HG03039 (cell line): ENCODE measurements around the gene TMEM59L.

Source experiments
- ATAC-seq: cut with Tn5 transposase; IDR thresholded peaks from one replicate; pipeline ENCODE4 v1.9.1; 2021; ENCODE audit warnings: mild to moderate bottlenecking, moderate library complexity; ENCODE audit not compliant: unreplicated experiment

TMEM59L gene

GRCh38 chr19:18608102-18608804 lies 4.4 kb upstream of the TMEM59L start:
- ATAC-seq: no peak

DNA sequence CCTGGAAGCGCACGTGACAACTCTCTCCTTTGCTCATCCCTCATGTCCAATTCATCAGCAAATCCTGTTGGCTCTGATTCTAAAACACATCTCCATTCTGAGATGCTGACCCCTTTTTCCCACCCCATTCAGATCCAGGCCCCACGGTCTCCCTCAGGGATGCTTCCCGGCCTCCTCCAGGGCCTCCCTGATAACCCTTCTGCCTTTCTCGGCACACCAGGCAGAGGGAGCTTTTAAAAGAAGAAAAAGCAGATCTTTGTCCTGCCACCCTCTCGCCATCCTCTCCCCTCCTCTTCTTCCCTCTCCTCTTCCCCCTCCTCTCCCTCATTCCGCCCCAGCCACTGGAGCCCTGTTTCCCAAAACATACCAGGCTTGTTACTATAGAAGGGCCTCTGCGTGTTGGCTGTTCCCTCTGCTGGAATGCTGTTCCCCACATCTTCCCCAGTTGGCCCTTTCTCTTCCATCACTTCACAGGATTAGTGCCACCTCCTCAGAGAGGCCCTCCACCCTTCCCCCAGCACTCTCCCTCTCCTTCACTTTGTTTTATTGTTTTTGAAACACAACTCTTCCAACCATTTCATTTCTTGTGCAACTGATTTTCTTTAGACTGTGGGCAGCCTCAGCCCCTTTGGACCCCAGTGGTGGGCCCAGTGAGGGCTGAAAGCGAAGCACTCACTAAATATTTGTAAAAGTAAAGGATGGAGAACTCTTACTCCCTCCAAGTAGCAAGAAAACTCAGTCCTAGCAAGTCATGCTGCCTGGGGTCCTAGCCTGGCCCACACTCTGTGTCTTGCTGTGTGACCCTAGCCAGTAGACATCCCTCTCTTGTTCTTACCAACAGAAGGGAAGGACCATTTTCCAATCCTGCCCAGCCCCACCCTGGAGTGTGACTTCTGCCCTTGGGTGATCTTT lies 3.6 kb upstream of the TMEM59L start:
- ATAC-seq: no peak

DNA sequence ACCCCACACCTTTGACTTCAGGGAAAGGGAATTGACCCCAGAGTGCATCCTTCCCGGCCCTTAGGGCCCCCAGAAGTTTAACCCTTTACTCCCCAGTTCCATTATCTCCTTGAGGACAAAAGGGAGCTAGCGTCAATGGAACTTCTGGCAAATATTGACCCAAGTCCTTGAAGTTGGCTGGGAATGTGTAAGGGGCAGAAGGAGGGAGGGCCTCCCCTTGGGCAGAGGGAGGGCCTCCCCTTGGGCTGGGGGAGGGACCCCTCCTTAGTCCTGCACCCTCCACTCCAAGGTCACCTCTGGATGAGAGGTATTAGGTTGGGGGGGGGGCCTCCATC lies 3.0 kb upstream of the TMEM59L start:
- no peak for ATAC-seq

GRCh38 chr19:18610245-18610555 lies 2.5 kb upstream of the TMEM59L start:
- no peak for ATAC-seq

DNA sequence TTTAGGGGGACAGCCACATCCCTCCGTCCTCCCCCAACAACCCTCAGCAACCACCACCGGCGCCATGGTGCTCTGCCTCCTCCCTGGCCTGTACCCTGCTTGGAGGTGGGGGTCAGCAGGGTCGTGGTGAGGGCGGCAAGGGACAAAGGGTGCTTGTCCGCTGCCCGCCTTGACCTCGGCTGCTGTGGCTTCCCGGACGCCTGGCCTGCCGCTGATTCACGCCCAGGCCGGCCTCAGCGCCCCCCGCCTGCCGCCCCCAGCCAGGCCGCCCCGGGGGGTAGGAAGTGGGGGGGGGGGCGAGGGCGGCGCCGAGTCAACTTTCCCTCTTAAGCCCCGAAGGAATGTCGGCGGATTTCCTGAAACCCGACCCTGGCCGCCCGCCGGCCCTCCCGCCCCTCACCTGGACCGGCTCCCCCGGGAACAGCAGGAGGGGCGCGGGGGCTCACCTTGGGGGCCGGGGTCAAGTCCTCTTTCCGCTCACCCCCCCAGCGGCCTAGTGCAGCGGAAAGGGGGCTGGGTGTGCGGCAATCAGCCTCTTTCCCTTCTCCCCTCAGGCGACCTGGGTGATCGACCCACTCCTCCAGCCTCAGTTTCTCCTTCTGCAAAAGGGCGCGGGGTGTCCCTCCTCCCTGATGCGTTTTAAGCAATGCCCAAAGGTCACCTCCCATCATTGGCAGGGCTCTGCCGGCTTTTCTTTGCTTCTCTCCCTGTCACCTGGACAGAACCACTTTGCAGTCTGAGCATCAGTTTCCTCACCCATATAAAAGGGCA lies 1.9 kb upstream of the TMEM59L start:
- no peak for ATAC-seq

- ATAC-seq: no peak
Observed at GRCh38 chr19:18611327-18612050, 1.2 kb upstream of the TMEM59L start.

DNA sequence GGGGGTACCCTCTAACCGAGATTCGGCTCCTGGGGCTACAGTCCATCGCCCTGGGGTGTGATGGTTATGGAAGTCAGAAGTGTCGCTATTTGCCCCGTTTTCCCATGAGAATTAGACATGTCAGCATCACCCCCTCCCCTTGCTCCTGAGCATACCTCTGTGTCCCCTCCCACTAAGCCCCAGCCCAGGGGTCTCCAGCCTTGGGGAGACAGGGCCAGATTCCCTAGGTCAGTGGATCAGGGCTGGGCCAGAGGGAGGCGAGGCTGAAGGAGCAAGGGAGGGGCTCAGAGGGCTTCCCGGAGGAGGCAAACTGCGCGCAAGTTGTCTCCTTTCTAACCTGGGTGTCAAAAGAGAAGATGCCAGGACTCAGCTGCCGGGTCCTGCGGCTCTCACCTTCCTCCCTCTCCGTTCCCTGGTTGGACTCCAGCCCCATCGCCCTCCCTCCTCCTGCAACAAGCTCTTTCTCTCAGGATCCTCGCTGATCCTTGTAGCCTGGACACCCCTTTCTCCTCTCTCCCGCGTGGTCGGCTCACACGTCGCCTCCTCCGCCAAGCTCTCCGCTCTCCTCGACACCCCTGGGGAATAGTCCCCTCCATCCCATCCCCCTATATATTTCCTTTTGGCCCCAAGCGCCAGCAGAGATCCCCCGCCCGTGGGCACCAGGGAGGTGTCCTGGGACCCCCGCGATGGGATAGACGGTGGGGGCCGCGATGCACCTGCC lies 459 bp upstream of the TMEM59L start:
- no peak for ATAC-seq

DNA sequence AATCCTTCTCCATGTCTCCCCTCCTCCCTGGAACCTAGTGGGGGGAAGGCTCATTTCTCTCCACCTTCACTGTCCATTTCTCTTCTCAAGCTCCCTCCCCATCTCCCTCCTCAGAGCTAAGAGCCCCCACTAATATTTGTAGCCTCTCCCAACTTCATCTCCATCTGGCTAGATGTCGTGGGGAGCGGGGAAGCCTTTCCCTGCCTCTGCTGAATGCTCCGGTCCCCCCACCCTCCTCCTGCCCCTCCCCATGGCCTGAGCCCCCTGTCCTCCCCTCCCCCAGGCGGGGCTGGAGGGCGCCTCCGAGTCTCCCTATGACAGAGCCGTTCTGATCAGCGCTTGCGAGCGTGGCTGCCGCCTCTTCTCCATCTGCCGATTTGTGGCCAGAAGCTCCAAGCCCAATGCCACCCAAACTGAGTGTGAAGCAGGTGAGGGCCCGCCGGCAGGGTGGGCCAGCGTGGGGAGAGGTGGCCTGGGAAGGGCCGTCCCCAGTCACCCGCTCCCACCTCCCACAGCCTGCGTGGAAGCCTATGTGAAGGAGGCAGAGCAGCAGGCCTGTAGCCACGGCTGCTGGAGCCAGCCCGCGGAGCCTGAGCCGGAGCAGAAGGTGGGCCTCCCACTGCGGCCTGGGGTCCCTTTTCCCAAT lies 1.0 kb downstream of the TMEM59L start:
- ATAC-seq: no peak

GRCh38 chr19:18616023-18616422 lies 3.4 kb downstream of the TMEM59L start:
- ATAC-seq: no peak

DNA sequence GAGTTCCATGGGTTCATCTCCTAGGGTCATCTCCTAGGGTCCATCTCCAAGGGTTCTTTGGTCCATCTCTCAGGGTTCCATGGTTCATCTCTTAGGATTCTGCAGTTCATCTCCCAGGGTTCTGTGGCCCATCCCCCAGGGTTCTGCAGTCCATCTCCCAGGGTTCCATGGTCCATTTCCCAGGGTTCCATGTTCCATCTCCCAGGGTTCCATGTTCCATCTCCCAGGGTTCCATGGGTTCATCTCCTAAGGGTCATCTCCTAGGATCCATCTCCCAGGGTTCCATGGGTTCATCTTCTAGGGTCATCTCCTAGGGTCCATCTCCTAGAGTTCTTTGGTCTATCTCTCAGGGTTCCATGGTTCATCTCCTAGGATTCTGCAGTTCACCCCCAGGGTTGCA lies 4.9 kb downstream of the TMEM59L start:
- ATAC-seq: no peak

DNA sequence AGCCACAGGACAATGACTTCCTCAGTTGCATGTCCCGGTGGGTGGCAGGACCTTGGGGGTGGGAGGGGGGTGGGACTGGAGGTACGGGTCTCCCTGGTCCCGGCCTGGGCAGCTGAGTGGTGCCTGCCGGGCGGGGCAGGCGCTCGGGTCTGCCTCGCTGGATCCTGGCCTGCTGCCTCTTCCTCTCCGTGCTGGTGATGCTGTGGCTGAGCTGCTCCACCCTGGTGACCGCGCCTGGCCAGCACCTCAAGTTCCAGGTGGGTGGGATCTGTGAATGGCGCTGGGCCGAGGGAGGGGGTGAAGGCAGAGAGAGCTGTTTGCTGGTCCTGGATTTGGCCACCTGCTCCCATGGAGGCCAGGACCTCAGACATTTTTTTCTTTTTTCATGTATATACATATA lies 5.6 kb downstream of the TMEM59L start:
- ATAC-seq: no peak

DNA sequence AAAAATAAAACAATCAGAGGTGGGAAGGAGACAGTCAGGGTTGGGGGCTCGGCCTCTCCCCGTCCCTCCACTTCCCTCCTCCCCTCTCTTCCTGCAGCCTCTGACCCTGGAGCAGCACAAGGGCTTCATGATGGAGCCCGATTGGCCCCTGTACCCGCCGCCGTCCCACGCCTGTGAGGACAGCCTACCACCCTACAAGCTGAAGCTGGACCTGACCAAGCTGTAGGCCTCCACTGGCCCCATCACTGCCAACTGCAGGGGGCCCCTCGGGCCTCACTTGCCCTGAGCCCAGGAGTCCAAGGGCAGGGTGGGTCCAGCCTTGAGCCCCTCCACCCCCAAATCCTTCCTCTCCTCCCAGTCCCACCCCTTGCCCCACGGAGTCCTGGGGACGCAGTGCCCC lies 7.6 kb downstream of the TMEM59L start:
- no peak for ATAC-seq

DNA sequence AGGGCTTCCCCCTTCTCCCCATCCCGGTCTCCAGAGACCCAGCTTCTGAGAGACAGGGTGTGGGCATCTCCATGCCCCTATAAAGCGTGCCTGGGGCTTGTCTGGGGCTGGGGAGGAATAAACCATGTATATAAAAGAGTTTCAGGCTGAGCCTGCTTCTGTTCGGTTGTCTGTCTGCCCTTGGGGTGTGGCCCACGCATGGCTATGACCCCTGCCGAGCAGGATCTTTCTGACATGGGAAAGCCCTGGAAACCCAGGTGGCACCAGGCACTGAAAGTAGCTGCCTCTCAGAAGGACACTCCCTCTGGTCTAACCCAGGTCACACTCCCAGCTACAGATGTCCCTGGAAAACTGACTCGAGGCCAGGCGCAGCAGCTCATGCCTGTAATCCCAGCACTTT lies 8.2 kb downstream of the TMEM59L start:
- ATAC-seq: no peak

DNA sequence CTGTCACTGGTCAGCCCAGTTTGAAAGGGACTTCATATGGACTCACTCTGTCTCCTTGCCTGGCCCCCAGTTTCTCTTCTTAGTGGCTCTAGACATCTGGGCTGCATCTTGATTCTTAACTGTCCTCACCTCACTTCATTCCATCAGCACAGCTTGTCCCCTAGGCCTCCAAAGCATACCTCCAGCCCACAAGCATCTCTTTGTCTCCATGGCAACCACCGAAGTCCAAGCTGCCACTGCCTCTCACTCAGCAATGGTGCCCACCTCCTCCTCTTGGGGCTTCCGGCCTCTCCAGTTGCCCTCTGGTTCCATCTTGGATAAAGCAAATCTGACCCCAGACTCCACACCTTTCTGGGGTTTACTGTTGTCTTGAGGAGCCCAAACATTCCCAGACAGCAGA lies 14.2 kb downstream of the TMEM59L start:
- ATAC-seq: no peak

GRCh38 chr19:18629166-18630088 lies 16.8 kb downstream of the TMEM59L start:
- no peak for ATAC-seq

DNA sequence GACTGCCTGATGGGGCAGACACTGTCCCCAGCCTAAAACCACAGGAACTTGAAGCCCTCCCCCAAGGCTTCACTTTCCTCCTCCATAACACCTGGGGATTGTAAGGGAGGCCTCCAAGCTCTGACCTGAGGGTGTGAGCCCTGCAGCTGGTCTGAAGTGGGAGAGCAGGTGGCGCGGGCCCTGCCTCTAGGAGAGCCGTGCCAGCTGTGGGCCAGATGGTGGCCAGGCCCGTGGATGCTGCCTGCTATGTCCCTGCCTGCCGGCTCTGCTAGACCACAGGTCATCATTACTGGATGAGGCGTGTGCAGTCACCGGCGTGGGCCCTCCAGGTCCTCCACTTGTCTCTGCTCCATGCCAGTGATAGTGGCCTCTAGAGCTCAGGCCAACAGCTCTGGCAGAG lies 20.7 kb downstream of the TMEM59L start:
- no peak for ATAC-seq

- ATAC-seq: no peak
Observed at GRCh38 chr19:18634612-18635297, 22.1 kb downstream of the TMEM59L start.

- no peak for ATAC-seq
Observed at GRCh38 chr19:18635831-18636182, 23.1 kb downstream of the TMEM59L start.
